RKO (cell line): ENCODE results near the gene PABPC1L.

ENCODE experiments used
- DNase-seq: peaks from one replicate; pipeline ENCODE4 v3.0.0-alpha.2; 2016; ENCODE audit warnings: low spot score

PABPC1L gene

DNA sequence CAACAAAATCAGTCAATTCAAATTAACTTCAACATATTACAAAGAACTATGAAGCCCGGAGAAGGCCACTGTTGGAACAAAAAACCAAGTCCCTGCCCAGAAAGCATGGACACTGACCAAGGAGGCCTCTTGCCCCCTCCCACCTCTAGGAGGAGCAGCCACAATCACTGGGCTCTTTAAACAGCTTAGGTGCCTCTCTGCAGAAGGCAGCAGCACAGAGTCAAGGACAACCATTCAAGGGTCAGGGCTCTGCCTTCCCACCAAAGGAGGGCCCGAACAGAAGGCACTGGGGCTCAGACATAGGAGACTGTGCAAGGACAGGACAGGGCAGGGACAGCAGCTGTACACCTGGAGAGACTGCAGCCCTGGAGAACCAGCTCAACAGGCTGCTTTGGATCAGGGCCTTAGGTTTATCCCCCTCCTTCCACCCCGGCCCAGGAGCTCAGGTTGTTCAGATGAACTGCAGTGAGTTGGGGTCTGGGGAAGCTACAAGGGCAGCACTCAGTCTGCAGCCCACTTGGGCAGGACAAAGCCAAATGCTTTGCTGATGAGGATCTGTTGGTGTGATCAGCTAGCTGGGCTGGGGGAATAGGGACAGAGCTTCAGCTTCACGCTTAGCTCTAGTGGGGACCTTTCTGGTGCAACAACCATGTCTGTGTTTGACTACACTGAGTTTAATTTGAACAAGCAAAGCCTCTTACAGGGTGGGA, 32.6 kb downstream of the PABPC1L start:
- DNase-seq: peak; percentile 47

DNA sequence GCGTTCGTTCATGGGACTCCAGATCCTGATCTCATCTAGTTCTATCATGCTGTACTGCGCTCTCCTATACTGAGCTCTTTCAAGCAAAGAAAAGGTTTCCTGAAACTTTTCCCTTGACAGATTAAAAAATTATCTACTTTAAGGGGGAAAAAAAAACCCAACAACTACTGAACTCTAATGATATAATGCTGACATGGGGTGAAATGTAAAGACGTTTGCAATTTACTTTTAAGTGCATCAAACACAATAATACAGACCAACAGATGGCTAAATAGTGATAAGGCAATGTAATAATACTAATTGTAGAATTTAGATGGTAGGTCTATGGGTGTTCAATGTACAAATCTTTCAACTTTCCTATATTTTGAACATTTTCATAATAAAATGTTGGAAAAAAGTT, 34.0 kb downstream of the PABPC1L start:
- no peak for DNase-seq

GRCh38 chr20:44945261-44945660, 35.4 kb downstream of the PABPC1L start:
- no peak for DNase-seq

GRCh38 chr20:44946271-44946852, 36.5 kb downstream of the PABPC1L start:
- DNase-seq: no peak

GRCh38 chr20:44948107-44948506, 38.2 kb downstream of the PABPC1L start:
- DNase-seq: no peak

GRCh38 chr20:44948513-44948912, 38.7 kb downstream of the PABPC1L start:
- no peak for DNase-seq

DNA sequence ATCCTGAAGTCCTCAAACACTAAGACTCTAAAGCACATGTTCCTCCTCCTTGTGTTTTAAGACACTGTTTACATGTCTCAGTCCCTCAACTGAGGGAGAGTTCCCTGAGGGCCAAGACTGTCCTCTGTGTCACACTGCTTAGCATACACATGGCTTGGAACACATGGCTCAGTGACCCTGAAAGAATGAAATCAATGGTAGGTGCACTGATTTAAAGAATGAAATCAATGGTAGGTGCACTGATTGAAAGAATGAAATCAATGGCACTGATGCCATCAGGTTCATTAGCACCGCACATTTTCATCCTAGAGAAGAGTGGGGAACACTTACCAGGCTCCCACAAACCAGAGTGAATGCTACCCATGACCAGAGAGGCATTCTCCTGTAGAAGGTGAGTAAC, 40.5 kb downstream of the PABPC1L start:
- no peak for DNase-seq

GRCh38 chr20:44952731-44953130, 42.9 kb downstream of the PABPC1L start:
- DNase-seq: no peak

DNA sequence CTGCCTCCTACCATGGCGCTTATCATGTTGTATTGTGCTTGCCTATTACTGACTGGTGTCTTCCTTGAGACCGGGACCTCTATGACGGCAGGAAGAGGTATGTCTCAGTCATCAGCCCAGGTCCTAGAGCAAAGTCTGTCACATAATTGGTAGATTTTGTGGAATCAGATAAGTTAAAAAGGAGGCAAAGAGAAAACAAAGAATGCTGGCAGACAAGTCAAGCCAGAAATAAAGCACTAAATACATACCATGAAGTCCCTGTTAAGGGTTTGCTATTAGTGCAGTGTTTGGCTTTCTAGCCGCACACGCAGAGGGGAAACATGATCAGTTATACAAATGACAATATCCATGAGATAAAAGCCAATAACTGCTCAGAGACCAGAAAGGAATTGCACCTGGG, 44.4 kb downstream of the PABPC1L start:
- DNase-seq: no peak

DNA sequence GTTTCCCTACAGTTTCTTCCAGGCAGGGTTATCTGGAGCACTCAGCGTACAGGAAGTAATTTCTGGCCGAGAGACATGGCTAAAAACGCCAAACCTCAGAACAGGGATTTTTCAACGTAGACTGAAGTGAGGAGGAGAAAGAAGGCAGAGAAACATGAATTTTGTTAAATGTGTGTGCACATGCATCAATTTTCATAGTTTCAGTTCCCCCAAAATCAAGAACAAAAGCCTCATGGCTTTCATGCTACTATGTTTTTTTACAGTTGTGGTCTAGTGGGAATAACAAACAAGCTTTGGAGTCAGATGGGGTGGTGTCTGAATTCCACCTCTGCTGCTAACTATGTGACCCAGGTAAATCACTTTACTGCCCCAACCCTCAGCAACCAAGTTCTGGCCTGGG, 45.4 kb downstream of the PABPC1L start:
- DNase-seq: no peak

DNA sequence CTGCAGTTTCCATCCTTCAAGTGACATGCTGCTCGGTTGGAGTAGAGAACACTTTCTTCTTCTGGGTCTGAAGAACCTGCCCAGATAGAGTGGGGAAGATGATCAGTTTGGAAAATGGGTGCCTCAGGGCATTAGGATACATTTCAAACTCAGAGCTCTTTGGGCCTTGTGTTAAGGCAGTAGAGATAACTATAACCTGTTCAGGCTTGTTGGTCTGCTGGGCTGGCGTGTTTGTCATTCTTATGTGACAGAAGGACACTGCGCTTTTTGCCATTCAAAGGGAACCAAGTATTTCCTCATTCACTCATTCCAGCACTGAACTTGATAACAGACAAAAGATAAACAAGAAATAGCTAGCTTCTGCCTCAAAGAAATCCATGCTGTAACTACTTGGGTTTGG, 46.5 kb downstream of the PABPC1L start:
- no peak for DNase-seq

DNA sequence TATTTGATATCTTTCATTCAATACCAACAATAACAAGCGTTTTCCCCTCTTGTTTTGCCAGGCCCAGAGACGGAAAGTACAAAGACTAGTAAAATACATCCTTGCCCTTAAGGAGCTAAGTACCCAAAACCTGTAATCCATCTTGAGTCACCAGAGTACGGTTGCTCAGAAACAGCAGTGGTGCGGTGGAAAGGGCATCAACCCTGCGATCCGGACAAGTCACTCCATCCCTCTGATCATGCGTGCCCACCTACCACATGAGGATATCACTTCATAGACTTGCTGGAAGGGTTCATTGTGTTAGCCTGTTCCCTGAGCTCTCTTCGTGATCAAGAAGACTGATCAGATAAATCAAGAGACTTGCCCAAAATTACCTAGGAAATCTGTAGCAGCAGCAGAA, 48.4 kb downstream of the PABPC1L start:
- DNase-seq: peak; percentile 85

- DNase-seq: peak; percentile 90
Measured at GRCh38 chr20:44959082-44959637, 49.3 kb downstream of the PABPC1L start.

GRCh38 chr20:44959638-44960102, 49.8 kb downstream of the PABPC1L start:
- DNase-seq: peak; percentile 97

DNA sequence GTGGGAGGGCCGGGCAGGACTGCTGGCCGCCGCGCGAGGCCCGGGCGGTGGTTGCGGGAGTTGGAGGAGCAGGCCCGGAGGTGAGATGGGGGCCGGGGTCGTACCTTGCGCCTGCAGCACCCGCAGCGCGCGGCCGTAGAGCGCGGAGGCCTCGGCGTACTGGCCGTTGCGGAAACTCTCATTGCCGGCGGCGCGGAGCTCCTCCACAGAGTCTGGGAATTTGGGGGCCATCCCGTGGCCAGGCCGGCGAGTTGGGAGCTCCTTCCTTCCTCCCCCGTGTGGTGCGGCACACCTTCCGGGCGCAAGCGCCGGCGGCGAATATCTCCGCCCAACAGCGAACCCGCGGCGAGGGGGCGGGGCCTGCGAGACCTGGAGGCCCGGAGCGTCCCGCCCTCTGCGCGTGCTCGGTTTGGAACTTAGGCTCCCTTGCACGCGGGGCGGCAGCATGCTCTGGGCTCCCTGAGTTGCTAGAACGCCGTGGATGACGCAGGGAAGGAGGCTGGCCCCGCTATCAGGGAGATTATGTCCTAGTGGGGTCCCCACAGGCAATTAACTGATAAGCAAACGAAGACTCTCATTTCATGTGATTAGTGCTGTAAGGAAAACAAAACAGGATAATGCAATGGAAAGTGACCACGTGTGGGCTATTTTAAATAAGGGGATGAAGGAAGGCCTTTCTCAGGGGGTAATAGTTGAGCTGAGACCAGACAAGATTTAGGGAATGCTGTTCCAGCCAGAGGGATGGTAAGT, 50.4 kb downstream of the PABPC1L start, which contains the start of gene TOMM34:
Gene TOMM34 (minus strand): TSS at position 295 of the 750 bp plus-strand sequence. CDS start 64 bp downstream, at position 231.
- DNase-seq: peak; percentile 99

- DNase-seq: no peak
Measured at GRCh38 chr20:44961011-44961869, 51.4 kb downstream of the PABPC1L start.

DNA sequence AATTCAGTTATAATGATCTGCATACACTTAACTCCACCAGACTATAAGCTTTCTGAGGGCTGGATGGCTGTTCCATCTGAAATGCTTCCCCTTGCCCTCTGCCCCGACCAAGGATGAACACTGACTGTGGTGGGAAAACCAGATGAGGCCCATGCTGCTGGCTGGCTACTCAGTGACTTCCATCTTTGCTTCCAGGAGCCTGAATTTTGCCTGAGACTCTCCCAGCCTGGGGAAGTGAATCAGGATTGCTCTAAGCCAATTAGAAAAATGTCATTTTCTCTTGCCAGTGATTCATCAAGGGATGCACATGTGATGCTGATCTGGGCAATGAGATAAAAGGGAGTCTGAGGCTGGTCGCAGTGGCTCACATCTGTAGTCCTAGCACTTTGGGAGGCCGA, 52.0 kb downstream of the PABPC1L start:
- peak; percentile 94 for DNase-seq

GRCh38 chr20:44962483-44962882, 52.6 kb downstream of the PABPC1L start:
- DNase-seq: no peak

GRCh38 chr20:44963325-44964215, 53.7 kb downstream of the PABPC1L start:
- no peak for DNase-seq

DNA sequence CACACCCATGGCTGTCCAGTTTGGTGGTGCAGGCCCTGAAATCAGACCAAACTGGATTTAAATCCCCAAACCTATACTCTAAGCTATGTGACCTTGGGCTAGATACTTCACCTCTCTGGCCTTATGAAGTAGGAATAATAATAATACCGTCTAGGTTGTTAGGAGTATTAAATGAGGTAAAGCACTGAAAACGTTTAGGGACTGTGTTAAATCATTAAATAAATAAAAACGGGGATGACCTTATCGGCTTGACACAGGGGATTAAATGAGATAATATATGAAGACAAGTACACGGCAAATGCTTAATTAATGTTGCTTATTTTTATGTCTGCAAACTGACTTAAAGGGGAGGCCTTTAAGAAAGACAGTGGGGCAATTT, 55.8 kb downstream of the PABPC1L start:
- DNase-seq: no peak
